A549 (cell line): ENCODE data around the gene IREB2.

Experiments
- CTCF ChIP-seq: fragments of >200 bp; sonication (Bioruptor Twin); formaldehyde crosslinking; IDR thresholded peaks from 3 replicates; pipeline ENCODE4 v1.5.1; 2016
- E2F6 ChIP-seq: IDR thresholded peaks from 2 replicates; pipeline ENCODE4 v1.6.1; 2012; ENCODE audit warnings: low read depth, borderline replicate concordance
- EP300 ChIP-seq, 2 experiments: fragments of >200 bp; sonication (Bioruptor Twin); formaldehyde crosslinking; IDR thresholded peaks; 2 replicates in 1 of 2; 3 replicates in 1 of 2; pipeline ENCODE4 v1.6.1; 2016 to 2017
- ESRRA ChIP-seq: fragments of 150-350 bp; IDR thresholded peaks from 2 replicates; pipeline ENCODE4 v1.6.1; 2014; ENCODE audit warnings: mild to moderate bottlenecking, low read length, borderline replicate concordance
- KDM5A ChIP-seq: fragments of 200-600 bp; sonication (generic); IDR thresholded peaks from 2 replicates; pipeline ENCODE4 v1.6.1; 2016; ENCODE audit warnings: antibody characterized with exemption, mild to moderate bottlenecking
- MAFK ChIP-seq: fragments of 450-650 bp; IDR thresholded peaks from 2 replicates; pipeline ENCODE4 v1.6.1; 2014; ENCODE audit not compliant: partially characterized antibody
- MAX ChIP-seq: IDR thresholded peaks from 2 replicates; pipeline ENCODE4 v1.6.1; 2012
- MYC ChIP-seq: IDR thresholded peaks from 2 replicates; pipeline ENCODE4 v1.6.1; 2012; ENCODE audit warnings: mild to moderate bottlenecking, inconsistent platforms, low read length, improper control_type of control experiment, borderline replicate concordance
- POLR2A ChIP-seq: IDR thresholded peaks from 2 replicates; pipeline ENCODE4 v1.6.1; 2012; ENCODE audit warnings: mild to moderate bottlenecking, low read length
- POLR2AphosphoS2 ChIP-seq: conservative IDR thresholded peaks from 2 replicates; pipeline ENCODE4 v1.6.1; 2012; ENCODE audit warnings: low read length, improper control_type of control experiment, inconsistent platforms
- REST ChIP-seq: fragments of 200-600 bp; sonication (generic); IDR thresholded peaks from 2 replicates; pipeline ENCODE4 v1.6.1; 2016; ENCODE audit warnings: antibody characterized with exemption, mild to moderate bottlenecking, moderate library complexity

GRCh38 chr15:78524230-78524629, 86.2 kb downstream of the IREB2 start:
- TF ChIP-seq KDM5A (no peak), MYC (no peak), EP300 (IDR thresholded peaks at IDR 0.05) (no peak), CTCF (no peak), REST (no peak), POLR2A (no peak), POLR2AphosphoS2 (no peak), MAX (no peak), ESRRA (no peak), E2F6 (no peak), MAFK (no peak)
